Activated gamma-delta T cell treated with Interleukin-2 at 50 U/mL for 16 hours (primary cell): ENCODE results near the gene FLAD1.
"Not testable (repeated sequence)": the region's sequence is repeated elsewhere in the genome, so short reads cannot be mapped to it uniquely, and the experiment has no call there.

Source experiments
- DNase-seq: peaks from one replicate; pipeline ENCODE4 v3.0.0-alpha.2; 2020

The FLAD1 gene

GRCh38 chr1:154992721-154993571 is 9.8 kb downstream of the FLAD1 start:
- no peak for DNase-seq

DNA sequence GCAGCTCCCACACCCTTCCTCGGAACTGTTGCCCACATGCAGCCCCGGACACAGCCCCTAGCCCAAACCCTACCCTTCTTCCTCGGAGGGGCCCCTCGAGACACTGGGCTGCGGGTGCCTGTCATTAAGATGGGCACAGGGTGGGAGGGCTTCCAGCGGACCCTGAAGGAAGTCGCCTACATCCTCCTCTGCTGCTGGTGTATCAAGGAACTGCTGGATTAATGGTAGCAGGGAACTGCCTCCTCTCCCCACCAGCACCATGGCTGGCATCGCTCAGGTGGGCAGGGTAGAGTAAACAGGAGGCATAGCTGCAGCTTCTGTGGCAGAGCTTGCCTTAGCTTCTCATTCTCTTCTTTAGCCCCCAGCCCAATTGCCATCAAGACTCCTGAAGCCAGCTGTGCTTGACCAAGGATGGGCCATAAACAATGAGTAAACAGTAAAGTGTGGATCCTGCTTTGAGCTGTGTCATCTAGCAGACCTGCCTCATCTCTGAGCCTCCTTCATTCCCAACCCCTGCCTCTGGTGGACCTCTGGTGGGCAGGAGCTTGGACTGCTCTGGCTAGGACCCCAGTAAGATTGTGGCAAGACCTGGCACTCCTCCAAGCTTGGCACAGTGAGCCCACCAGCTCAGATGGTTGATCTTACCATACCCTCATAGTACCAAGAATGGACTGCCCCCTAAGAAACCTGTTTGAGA is 10.6 kb downstream of the FLAD1 start, which contains the start of gene LENEP:
LENEP (plus strand) TSS at position 15 of the 697 bp plus-strand sequence; CDS start at position 37, 22 bp downstream.
- DNase-seq, result no peak

GRCh38 chr1:154994269-154994587 is 11.1 kb downstream of the FLAD1 start:
- DNase-seq, result no peak

DNA sequence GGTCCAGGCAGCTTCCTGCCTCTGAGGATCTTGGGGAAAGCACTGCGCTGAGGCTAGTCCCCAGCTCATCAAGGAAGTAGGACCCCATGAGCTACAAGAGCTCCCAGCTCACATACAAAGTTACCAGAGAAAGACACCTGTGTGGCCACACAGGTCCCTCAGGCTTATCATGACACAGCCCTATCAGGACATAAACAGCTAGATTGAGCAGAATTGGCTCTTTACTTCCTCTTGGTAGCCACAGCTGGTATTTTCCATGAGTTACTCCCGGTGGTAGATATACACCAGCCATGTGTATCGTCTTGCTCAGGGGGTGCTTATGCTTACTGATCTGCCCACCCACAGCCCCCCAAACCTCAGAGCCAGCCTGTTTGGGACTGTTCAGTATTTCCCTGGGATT is 11.4 kb downstream of the FLAD1 start:
- DNase-seq, result no peak

DNA sequence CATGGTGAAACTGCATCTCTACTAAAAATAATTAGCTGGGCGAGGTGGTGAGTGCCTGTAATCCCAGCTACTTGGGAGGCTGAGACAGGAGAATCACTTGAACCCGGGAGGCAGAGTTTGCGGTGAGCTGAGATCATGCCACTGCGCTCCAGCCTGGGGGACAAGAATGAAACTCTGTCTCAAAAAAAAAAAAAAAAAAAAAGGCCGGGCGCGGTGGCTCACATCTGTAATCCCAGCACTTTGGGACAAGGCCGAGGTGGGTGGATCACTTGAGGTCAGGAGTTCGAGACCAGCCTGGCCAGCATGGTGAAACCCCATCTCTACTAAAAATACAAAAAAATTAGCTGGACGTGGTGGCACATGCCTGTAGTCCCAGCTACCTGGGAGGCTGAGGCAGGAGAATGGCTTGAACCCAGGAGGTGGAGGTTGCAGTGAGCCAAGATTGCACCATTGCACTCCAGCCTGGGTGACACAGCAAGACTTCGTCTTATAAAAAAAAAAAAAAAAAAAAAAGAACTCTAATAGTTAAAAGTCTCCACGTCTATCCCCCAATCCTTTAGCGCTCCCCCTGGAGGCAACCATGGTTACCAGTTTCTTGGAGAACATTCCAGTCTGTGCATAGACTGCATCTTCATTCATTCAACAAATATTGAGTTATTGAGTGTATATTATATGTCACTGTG is 12.3 kb downstream of the FLAD1 start:
- not testable (repeated sequence) for DNase-seq

- DNase-seq, result no peak
These were observed 14.0 kb downstream of the FLAD1 start for GRCh38 chr1:154996966-154997701.

- no peak for DNase-seq
These were observed 15.1 kb downstream of the FLAD1 start for GRCh38 chr1:154998201-154998780.

GRCh38 chr1:154998818-154999570 is 15.8 kb downstream of the FLAD1 start:
- DNase-seq, result peak; percentile 57

- DNase-seq, result no peak
These were observed 16.6 kb downstream of the FLAD1 start for GRCh38 chr1:154999571-155000410.

- no peak for DNase-seq
These were observed 17.2 kb downstream of the FLAD1 start for GRCh38 chr1:155000411-155000725.

GRCh38 chr1:155000726-155001424 is 17.7 kb downstream of the FLAD1 start:
- DNase-seq, result peak; percentile 66

DNA sequence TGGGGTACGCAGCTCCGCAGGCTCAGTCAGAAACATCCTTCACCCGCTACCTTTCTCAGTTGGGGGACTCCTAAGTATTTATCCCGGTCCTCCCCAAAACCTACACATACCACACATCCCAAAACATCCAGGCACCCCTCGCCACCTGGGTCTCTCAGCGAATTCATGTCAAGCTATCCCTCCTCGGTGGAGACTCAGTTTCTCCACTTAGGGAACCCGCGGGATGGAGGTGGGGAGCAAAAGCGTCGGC is 18.2 kb downstream of the FLAD1 start:
- DNase-seq, result no peak

DNA sequence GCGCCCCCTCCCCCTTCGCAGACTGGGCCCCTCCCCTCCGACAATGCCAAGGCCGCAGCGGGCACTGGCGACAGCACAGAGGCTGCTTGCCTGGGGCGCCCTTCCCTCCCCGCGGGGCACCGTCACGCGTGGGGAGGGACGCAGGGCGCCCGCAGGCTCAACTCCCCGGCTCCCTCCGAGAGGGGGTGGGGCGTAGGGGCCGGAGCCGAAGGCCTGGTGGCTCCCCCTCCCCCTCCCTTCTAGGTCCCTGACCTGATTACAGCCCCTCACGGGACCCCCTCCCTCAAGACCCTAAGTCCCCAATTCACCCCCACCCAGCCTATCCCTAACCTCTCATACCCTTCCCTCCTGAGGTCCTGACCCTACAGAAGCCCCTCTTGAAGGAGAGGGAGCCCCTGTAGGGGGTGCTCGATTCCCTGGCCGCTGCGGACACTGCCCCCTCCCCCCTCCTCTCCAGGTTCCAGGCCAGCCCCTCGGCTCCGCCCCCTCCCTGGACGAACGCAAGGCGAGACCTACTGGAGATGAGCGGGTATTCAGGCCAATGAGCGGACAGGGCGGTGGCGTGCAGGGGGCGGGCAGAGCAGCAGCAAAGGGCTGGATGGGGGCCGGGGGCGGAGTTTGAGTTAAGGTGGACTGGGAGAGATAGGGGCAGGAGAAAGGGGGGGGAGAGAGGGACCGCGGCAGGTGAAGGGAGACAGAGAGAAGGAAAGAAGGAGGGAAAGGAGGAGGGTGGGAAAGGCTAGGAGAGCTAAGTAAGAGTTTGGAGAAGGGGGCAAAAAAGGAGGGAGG is 18.7 kb downstream of the FLAD1 start:
- peak; percentile 98 for DNase-seq

DNA sequence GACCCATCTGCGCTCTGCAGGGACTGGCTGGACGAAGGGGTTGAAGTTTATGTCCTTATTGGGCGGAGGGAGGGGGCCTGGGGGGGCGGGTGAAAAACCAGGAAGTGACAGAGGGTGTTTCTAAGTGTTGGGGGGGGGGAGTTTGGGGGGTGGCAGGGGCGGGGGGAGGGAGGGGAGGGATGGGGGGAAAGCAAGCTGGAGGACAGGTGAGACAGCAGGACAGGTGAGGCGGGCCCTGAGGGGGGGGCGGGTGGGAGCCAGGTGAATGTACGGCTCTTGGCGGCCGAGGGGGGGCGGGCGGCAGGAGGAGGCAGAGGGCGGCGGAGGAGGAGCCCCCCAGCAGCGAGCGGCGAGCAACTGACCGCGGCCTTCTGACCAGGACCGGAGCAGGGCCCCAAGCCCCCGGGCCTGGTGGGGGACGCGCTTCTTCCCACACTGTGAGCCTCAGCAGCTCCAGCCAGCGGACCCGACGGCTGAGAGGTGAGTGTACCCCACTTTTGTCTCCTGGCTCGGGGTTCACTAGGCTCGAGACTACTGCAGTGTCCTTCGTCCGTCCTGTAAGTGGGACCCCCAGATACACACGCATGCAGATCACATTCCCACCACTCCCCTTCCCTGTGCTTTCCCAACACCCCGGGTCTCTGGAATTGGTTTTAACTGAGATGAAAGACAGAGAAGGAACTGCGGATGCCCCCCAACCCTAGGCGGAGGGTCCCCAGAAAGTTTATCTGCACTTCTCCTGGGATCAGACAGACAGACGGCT is 19.5 kb downstream of the FLAD1 start, which contains the start of gene ZBTB7B:
ZBTB7B (plus strand) TSS at position 339 of the 763 bp plus-strand sequence. CDS start 11,859 bp downstream, outside the sequence.
- no peak for DNase-seq

- DNase-seq, result no peak
These were observed 20.2 kb downstream of the FLAD1 start for GRCh38 chr1:155003227-155003765.

DNA sequence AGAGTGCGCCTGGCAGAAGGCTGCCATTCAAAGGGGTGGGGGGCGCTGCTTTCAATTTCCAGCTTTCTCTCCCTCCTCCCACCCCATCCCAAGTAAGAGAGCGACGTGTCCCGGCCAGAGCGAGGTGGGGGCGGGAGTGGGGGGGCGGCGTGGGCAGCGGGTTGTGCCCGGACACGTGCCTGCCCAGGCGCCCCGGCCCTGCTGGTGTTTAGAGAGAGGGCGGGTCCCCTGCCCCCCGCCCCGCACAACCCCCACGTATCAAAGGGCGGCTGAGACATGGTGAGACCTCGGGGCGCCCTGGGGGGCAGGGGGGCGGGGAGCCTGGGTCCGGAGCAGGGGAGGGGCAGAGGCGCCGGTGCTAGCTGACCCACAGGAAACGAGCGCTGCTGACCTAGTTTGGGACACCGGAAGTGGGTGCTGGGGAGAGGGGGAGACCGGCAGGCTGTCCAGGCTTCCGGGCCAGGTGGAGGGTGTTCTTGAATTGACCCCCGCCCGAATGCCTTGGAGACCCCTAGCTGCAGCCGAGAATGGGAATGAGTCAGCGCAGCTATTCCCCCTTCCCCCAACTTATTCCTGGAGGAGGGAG is 20.7 kb downstream of the FLAD1 start:
- no peak for DNase-seq

- DNase-seq, result no peak
These were observed 21.4 kb downstream of the FLAD1 start for GRCh38 chr1:155004352-155005075.
